ENCODE measurements around the gene CLASRP. TPM values are rescaled to one million over a fixed set of nuclear protein-coding genes. Genes with fewer than 3 reads are reported as not detected.

Gene CLASRP
- total and polyA plus RNA-seq, 9 of the 15 experiments (the other 6 are each of a cell fraction or from before 2014, with no cell fraction given) = 0.94 to 86.3 (median 44.0) TPM

DNA sequence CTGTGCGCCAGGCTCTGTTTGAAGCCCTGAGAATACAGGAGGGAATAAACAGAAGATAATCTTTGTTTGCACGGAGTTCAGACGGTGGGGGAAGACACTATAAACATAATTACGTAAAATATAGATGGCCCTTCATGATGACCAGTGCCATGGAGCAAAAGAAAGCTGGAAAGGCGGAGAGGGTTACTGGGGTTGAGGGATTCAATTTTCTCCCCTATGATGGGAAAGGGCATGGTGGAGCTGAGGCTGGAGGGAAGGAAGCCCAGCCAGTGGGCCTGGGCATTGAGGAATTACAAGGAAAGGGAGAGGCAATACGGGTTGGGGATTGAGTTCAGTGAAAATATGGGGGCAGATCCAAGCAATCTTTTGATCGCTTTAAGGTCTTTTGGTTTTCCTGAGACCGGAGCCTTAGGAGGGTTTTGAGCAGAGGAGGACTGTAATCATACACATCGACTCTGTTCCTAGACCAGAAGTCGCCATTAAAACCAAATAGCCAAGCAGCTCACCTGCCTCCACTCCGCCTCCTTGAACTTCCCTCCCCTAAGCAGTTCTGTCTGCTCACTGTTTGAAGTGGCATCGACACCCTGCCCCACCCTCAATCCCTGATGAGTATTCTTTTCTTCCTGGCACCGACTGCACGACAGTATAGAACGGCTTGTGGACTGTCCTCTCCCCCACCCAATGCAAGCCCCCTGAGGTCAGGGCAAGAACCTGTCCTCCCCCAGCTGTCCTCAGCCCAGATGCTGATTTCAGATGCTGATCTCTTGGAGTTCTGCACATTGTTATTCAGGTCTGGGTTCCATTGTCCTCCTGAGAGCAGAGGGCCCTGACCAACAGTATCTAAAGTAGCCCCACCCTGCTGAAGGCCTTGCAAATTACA lies 38.2 kb downstream of the CLASRP start (continued):
- no peak for TF ChIP-seq HOMEZ (CRISPR knock-in tag; IDR thresholded peaks at IDR 0.05)
- TF ChIP-seq RBM34 (IDR thresholded peaks at IDR 0.05; ENCODE audit: borderline replicate concordance, insufficient read depth, low read length) = no peak
- TF ChIP-seq SMARCE1 (IDR thresholded peaks at IDR 0.05) = 0 out of 2 replicates have a peak, but pooled peaks have one; percentile 4
- TF ChIP-seq STAT5B (CRISPR knock-in tag; IDR thresholded peaks at IDR 0.05) = no peak
- no peak for TF ChIP-seq KLF1 (tag; IDR thresholded peaks at IDR 0.05)
- no peak for TF ChIP-seq SREBF1 (IDR thresholded peaks at IDR 0.05; ENCODE audit: borderline replicate concordance, low read depth, low read length)
- TF ChIP-seq ZKSCAN1 (IDR thresholded peaks at IDR 0.05; ENCODE audit: low read depth, low read length) = no peak
- TF ChIP-seq HEY1 (CRISPR knock-in tag; IDR thresholded peaks at IDR 0.05; ENCODE audit: borderline replicate concordance) = no peak
- no peak for TF ChIP-seq CBFA2T2 (conservative IDR thresholded peaks at IDR 0.05)
- no peak for TF ChIP-seq HLTF (IDR thresholded peaks at IDR 0.05)
- no peak for TF ChIP-seq FOSL1 (tag; conservative IDR thresholded peaks at IDR 0.05)
- TF ChIP-seq TEAD4 (IDR thresholded peaks at IDR 0.05; ENCODE audit: low read length) = no peak
- no peak for TF ChIP-seq TEAD4 (CRISPR knock-in tag; IDR thresholded peaks at IDR 0.05; ENCODE audit: borderline replicate concordance)
- no peak for TF ChIP-seq THRA (IDR thresholded peaks at IDR 0.05)
- TF ChIP-seq, protein P1, sequence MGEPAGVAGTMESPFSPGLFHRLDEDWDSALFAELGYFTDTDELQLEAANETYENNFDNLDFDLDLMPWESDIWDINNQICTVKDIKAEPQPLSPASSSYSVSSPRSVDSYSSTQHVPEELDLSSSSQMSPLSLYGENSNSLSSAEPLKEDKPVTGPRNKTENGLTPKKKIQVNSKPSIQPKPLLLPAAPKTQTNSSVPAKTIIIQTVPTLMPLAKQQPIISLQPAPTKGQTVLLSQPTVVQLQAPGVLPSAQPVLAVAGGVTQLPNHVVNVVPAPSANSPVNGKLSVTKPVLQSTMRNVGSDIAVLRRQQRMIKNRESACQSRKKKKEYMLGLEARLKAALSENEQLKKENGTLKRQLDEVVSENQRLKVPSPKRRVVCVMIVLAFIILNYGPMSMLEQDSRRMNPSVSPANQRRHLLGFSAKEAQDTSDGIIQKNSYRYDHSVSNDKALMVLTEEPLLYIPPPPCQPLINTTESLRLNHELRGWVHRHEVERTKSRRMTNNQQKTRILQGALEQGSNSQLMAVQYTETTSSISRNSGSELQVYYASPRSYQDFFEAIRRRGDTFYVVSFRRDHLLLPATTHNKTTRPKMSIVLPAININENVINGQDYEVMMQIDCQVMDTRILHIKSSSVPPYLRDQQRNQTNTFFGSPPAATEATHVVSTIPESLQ (CRISPR knock-in tag; IDR thresholded peaks at IDR 0.05) = no peak
- no peak for TF ChIP-seq MYNN (IDR thresholded peaks at IDR 0.05)
- TF ChIP-seq MYNN (CRISPR knock-in tag; IDR thresholded peaks at IDR 0.05) = no peak
- TF ChIP-seq ETV5 (CRISPR knock-in tag; IDR thresholded peaks at IDR 0.05; ENCODE audit: low read depth) = no peak
- peak; percentile 60 for TF ChIP-seq ZNF316 (IDR thresholded peaks at IDR 0.05)
- no peak for TF ChIP-seq HMG20B (CRISPR knock-in tag; IDR thresholded peaks at IDR 0.05)
- no peak for TF ChIP-seq ZNF830 (CRISPR knock-in tag; IDR thresholded peaks at IDR 0.05)
- no peak for TF ChIP-seq ZNF518B (CRISPR knock-in tag; IDR thresholded peaks at IDR 0.05)
- no peak for TF ChIP-seq BCOR (IDR thresholded peaks at IDR 0.05)
